HG02678 (cell line): ENCODE results near the gene GSG1L.

Source experiments
- ATAC-seq: cut with Tn5 transposase; IDR thresholded peaks from one replicate; pipeline ENCODE4 v1.9.1; 2021; ENCODE audit warnings: mild to moderate bottlenecking, moderate library complexity; ENCODE audit not compliant: unreplicated experiment

Gene GSG1L

DNA sequence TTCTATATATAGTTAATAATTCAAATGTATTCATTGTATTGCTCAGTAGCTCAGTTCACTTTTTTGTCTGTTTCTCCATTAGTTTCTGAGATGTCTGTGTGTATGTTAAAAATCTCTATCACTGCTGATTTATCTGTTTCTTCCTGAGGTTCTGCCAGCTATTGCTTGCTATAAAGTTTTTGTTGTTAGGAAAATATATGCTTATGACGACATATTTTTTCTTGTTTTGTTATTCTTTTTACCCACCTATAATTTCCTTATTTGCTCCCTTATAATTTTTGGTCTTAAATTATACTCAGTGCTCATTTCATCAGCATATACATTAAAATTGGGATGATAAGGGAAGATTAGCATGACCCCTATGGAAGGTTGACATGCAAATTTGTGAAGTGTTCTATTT, 200.6 kb downstream of the GSG1L start:
- no peak for ATAC-seq

DNA sequence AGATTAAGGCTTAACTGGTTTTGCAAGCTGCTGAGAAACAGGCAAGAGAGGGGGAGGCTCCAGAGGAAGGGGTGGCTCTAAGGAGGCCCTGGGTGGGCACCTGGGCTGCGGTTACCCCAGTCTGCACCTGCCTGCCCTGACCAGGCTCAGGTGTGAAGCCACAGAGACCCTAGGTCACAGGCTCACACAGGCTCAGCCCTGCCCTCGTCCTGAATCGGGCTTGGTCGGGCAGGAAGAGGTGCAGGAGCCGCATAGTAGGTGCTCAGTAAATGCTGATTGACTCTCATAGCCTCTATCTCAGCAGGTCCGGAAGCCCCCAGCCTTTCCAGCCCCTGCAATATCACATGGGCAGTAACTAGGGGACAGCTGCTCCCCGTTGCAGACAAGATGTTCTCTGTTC, 203.4 kb downstream of the GSG1L start:
- ATAC-seq: no peak

DNA sequence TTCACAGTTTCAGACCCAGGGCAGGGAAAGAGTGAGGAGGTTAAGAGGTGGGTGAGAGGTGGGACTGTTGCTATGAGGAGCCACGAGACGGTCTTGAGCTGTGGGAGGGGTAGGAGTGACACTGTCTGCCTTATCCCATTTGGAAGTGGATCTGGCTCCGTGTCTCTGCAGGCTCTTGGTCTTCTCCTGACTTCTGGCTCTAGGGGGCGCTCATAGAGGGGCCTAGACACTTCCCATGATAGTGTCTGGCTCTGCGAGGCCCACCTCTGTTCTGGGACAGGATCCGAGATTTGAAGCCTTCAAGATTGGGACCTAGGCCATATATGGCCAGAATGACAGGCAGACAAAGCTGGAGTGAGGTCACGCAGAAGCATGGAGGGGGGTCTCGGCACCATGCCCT, 204.5 kb downstream of the GSG1L start:
- no peak for ATAC-seq

DNA sequence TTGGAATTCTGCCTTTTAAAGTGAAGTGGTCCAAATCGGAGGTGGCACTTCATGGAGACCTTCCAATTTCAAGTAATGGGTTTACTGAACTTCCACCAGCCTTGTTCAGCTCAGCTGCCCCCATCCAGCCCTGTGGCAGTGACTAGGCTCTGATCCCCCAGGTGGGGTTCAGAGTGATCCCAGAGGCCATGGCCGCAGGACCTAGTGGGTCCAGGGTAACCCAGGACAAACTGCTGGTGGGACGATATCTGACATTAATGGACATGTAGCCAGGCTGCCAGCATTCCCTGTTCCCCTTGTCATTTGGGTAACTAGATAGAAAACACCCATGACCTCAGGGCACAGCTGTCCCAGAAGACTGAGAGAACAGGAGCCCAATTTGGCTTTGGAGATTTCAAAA, 209.9 kb downstream of the GSG1L start:
- ATAC-seq: no peak

DNA sequence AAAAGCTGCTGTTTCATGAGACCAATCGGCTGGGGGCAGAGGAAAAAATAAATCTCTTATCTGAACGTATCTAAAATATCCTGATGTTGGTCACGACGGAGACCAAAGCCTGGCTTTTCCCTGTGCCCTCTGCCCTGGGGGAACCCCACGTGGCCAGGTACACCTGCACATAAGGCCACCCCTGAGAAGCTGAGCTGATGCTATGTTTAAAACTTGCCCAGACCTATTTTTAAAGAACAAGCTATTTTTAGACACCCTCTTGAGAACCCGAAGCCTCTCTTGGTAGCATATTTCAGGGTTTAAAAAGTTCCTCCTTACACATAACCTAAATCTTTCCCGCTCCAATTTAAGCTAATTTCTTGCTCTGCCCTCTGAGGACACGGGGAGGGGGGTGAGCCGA, 210.4 kb downstream of the GSG1L start:
- ATAC-seq: no peak

DNA sequence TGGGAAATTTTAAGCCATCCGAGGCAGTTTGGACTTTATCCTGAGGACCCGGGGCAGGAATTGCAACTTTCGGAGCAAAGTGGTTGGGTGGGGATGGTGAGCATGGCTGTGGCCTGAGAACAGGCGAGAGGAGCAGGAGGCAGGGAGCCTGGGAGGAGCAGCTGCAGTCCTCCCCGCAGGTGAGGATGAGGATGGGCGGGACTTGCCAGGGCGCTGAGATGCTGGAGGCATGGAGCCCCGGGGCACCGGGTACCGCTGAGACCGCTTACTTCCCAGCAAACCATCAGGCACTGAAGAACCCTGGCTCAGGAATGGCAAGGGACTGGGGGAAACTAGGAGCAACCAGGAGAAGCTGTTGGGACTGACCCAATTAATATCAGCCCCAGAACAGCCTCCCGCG, 210.8 kb downstream of the GSG1L start:
- ATAC-seq: no peak

DNA sequence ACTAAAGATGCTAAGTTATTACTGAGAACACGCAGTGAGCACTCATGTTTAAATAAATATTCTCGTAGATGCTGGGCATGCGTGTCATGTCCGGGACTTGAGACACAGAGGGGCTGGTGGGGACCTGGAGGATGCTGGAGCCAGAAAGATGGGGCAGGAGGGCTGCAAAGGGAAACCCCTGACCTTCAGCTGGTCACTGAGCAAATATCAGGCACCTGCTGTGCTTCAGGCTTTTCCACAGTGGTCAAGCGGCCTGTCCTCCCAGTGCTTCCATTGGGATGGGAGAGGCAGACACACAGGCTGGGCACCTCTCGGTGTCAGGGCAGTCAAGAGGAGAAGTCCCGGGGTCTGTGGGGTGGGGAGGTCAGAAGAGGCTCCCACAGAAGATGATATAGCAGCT, 211.4 kb downstream of the GSG1L start:
- no peak for ATAC-seq

DNA sequence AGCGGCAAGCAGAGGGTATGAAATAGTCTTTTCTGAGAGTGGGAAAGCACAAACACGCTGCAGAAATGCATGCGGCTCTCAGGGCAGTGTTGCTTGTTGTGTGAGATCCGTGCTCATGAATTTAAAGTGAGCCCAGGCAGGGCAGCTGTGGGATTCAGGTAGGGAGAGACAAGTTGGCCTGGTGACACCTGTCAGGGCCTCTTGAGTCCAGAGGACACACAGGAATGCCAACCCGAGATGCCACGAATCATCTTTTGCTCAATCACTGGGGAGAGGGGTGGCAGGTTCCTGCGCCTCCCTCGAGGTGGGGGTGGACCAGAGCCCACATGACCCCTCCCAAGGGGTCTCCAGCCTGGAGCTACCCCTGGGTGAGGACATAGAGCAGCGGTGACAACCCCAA, 211.9 kb downstream of the GSG1L start:
- ATAC-seq: no peak

DNA sequence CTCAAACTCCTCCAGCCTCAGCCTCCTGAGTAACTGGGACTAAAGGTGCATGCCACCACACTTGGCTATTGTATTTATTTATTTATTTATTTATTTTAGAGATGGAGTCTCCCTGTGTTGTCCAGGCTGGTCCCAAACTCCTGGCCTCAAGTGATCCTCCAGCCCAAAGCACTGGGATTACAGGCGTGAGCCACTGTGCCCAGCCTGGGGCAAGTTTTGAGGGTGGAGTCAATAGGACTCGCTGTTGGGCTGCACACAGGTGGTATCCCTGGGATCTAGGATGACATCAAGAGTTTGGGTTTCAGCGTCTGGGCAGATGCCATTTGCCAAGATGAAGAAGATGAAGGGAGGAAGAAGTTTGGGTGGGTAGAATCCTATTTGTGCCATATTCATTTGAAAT, 213.9 kb downstream of the GSG1L start:
- ATAC-seq: no peak

DNA sequence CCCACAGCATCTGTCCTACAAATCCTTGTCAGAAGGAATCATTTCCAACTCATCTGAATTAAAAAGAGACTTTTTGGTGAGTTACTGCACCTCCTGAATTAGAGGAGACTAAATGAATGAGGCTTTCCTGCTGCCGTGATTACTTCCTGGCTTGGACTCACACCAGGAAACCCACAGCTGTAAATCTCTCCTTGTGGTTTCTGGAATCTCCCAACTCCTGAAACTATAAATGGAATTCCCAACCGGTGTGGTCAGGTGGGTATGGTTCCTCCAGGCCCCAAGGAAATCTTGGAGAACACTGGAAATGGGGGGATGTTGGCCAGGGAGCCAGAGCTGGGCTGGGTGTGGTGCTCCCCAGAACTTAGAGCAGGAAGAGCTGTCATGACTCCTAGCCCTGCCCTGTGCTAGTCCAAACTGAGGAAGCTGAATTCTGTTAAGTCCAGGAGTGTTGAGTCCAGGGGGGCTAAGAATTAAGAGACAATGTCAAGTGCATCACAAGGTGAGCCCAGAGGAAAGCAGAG, 216.4 kb downstream of the GSG1L start:
- ATAC-seq: no peak

DNA sequence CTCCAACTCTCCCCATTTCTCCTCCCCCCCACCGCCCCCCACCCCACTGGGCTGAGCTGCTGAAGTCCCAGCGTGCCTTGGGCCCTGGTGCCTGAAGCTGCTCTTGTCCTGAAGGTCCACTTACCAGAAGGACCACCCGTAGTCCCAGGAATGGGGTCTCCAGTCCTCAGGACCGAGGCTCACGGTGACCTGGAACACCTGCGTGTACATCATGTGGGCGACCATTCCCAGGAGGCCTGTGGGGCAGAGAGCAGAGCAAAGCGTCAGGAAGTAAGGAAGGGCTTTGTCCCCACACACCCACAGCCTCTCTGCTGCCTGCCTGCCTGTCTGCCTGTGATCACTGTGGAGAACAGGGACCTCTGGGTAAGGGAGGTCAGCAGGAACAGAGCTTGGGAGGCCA, 218.7 kb downstream of the GSG1L start:
- ATAC-seq: no peak

DNA sequence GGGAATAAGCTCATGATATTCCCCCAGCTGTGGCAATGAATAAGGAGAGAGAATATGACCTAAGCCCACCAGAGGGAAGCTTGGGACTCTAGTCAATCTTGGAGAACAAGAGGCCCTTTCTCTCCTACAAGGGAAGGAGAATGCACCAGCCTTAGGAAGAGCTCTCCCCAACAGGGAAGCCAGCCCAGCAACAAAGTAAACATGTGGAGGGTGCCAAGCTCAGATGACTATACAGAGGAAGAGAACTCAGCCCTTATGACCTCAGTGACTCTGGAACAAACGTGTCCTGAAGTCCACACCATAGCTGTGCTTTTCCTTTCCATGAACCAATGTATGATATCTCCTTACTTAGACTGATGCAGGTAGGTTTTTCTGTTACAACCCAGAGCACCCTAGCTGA, 219.7 kb downstream of the GSG1L start:
- ATAC-seq: no peak

DNA sequence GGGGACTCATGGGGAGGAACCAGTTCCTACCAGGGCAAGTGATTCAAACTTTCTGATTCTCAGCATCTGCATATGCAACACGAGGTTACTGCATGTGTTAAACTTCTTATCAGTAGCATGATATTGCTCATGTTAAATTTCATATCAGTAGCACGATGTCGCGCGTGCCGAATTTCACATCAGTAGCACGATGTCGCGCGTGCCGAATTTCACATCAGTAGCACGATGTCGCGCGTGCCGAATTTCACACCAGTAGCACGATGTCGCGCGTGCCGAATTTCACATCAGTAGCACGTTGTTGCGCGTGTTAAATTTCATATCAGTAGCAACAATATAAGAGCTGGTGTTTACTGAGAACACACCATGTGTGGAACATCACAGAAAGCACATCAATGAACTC, 221.6 kb downstream of the GSG1L start:
- ATAC-seq: no peak

DNA sequence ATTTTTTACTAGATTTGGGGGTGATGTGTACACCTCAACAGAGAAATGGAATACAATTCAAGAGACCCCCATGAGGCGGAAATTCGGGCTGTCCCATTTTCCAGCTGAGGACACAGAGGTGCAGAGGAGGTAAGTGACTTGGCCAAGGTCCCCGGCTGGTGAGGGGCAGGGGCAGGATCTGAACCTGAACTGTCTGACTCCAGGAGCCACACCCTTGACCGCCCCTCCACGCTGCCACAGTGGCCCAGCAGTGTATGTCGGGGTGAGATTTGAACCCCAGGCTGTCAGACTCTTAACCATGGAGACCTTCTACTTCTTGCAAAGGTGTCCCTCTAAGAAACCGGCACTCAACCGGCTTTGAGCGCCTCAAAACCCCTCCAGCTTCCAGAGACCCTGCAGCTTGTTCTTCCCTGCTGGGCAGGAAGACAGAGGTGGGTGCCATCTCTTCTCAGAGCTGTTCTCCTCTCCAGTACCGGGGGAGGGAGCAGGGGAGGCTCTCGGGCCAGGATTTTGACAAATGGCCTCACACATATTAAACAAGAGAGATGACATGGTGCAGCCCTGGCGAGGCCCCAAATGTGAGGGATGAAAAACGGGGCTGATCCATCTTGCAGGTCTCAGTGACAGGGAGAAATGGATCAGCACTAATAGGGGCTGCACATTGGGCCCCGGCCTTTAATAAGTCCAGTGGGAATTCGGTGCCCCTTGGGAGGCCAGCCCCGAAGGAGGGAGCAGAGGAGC, 222.3 kb downstream of the GSG1L start:
- no peak for ATAC-seq

DNA sequence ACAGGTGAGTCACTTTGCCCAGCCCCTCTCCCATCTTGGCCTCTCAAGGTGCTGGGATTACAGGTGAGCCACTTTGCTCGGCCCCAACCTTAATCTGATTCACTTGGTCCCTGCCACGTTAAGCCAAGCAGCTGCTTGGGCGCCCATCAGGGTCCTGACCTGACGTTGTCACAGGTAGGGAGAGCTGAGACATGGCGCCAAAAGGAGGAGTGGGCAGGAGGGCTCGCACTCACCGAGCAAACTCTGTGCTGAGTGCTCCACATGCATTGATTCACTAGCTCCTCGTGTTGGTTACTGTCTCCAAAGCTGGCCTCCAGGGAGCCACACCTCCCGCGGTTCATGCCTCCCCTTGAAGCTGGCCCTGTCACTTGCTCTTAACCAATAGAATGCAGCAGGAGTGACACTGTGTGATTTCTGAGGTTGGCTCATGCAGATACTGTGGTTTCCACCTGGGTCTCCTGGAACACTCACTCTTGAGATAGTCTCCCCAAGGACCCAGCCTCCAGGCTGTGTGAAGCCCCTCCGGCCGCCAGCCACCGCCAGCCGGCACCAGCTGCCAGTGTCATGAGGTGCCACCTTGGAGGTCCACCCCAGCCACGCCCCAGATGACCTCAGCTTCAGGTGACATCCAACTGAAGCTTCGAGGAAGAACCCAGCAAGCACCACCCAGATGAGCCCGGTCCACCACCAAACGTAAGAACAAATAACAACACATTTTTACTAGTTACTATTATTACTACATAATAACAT, 223.0 kb downstream of the GSG1L start:
- ATAC-seq: no peak

DNA sequence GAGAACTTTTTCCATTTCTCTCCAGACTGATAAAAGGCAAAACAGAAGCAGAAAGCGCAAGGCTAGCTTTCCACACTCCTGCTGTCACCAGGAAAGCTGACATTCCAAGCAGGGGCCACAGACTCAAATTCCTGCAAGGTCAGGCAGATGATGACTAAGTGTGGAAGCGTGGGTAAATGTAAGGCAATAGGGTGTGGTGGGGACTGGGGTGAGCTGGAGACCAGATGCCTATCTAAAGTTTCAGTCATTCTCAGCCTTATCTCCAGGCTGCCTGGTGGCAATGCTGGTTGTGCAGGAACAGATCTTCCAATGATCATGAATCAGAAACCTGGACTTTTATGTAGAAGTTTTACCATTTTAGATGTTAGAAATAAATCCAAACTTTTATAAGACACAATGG, 224.1 kb downstream of the GSG1L start:
- ATAC-seq: no peak

DNA sequence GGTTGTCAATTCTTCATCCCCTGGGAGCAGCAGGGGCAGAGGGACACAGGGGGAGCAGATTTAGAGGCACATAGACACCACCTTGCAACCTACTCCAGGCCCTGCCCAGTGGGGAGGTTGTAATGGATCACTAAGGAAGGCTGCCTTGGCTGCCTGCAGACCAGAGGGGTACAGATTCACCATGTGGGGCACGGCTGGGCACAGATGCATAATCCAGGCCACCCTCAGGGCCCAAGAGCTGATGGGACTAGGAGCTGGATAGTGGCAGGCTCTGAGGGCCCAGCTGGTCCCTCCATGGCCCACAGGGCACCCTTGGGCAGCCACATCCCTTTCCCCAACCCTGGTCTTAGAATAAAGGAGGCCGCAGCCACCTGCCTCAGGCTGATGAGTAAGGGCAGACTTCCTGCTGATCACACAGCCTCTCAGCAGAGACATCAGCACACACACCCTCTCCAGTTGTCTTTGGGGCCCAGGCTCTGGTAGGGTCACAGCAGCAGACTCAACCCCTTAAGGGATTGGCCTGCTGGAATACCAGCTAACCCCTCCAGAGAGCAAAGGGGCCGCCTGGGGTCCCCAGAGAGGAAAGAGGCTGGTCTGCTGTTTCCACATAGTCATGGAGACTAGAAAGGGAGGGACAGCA, 224.9 kb downstream of the GSG1L start:
- no peak for ATAC-seq

DNA sequence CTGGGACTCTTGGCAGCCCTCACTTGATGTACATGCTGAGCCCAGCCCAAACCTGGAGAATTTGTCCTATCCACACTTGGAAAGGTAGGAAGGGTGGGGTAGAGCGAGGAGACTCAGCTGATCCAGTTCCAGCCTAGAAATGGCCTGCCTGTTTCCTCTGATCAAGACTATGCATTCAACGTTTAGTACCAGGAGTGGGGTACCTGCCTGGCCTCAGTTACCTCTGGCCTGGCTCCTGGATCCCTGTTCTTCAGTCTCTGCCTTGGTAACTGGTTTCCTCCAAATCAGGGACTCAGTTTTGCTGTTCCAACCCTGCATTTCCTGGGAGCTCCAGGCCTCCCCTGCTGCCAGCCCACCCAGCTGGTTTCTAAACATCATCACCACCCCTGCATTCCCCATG, 233.5 kb downstream of the GSG1L start:
- no peak for ATAC-seq

DNA sequence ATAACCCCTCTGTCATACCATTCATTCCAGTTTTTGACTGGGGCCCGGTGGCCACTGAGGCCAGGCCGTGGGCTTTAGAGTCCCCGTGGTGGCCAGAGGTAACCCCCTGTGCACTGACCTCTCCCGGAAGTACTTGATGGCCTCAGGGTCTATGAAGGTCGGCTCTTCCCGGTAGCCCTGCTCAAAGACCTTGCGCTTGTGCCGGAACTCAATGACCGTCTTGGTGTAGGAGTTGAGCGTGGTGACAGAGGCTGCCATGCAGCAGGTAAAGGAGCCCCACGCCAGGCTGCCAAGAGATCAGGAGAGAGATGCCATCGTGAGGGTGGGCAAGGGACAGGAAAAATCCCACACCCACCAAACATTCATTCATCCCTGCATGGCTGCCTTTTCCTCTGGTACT, 234.8 kb downstream of the GSG1L start:
- ATAC-seq: no peak

DNA sequence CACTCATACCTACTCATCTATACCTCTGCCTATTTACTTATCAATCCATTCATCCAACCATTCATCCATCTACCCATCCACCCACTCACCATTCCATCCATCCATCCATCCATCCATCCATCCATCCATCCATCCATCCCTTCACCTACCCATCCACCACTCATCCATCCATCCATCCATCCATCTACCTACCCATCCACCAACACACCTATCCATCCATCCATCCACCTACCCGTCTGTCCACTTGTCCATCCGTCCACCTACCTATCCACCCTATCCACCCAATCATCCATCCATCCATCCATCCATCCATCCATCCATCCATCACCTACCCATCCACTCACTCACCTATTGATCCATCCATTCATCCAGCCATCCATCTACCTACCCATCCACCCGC, 235.7 kb downstream of the GSG1L start:
- ATAC-seq: no peak

DNA sequence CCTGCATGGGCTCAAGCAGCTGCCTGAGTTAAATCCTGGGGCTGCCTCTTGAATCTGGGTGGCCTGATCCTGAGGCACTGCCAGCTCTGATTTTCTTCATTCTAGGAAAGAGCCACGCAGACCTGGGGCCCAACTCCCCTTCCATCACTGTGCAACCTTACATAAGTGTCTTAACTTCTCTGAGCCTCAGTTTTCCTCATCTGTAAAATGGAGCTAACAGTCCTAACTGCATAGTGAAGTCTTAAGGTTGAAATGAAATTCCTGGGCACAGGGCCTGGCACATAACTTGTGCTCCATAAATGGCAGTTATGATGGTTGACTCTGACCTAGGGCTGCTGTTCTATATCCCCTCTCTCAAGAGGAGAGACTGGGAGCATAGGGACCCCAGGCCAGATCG, 236.6 kb downstream of the GSG1L start:
- no peak for ATAC-seq
